SK-N-SH (cell line): ENCODE data around the gene TNFRSF14. TPM values are rescaled to one million over a fixed set of nuclear protein-coding genes. Genes with fewer than 3 reads are reported as not detected.
"Not testable (repeated sequence)": the region's sequence is repeated elsewhere in the genome, so short reads cannot be mapped to it uniquely, and the experiment has no call there.

Experiments
- CTCF ChIA-PET: fragments of 300-600, 350-600 bp; formaldehyde crosslinking; extraction: SDS; loops from one replicate; lab custom pipeline; 2021; lab: Yijun Ruan, JAX
- POLR2A ChIA-PET: fragments of 350-600 bp; sonication (Branson Sonifier 250); formaldehyde crosslinking; extraction: SDS; loops from one replicate; lab custom pipeline; 2020; ENCODE audit warnings: antibody characterized with exemption, inconsistent platforms; lab: Yijun Ruan, JAX
- DNase-seq: peaks from one replicate; pipeline ENCODE4 v3.0.0; 2012
- H2AFZ ChIP-seq: fragments of 200-600 bp; sonication (generic); 2 replicates; pipeline ENCODE4 v1.8.1; 2016; ENCODE audit warnings: antibody characterized with exemption, mild to moderate bottlenecking, low read depth
- H3F3A ChIP-seq: fragments of 200-600 bp; sonication (generic); replicated peaks from 2 replicates; pipeline ENCODE3; 2016; ENCODE audit warnings: antibody characterized with exemption, mild to moderate bottlenecking; ENCODE audit not compliant: insufficient read depth
- H3K27ac ChIP-seq, 2 experiments: fragments of 200-500 bp in 1 of 2; fragments of 200-600 bp in 1 of 2; sonication (Bioruptor generic) in 1 of 2; sonication (generic), shearing (Covaris generic) in 1 of 2; 2 replicates each; pipeline versions ENCODE4 v1.5.1 to v1.6.1; 2014 to 2016; ENCODE audit warnings: low read depth in 2 of 2, inconsistent platforms in 1 of 2, low read length in 1 of 2, mild to moderate bottlenecking in 1 of 2, mixed read lengths in 1 of 2
- H3K27me3 ChIP-seq: fragments of 200-600 bp; sonication (generic), shearing (Covaris generic); 2 replicates; pipeline ENCODE4 v1.6.1; 2016; ENCODE audit warnings: mixed run types; ENCODE audit not compliant: insufficient read depth
- H3K36me3 ChIP-seq, 2 experiments: fragments of 200-500 bp in 1 of 2; fragments of 200-600 bp in 1 of 2; sonication (Bioruptor generic) in 1 of 2; sonication (generic) in 1 of 2; replicated peaks in 1 of 2; 2 replicates each; pipeline versions ENCODE3 to v1.5.1; 2014 to 2016; ENCODE audit warnings: low read length in 1 of 2, mild to moderate bottlenecking in 1 of 2; ENCODE audit not compliant: insufficient read depth in 2 of 2, control insufficient read depth in 1 of 2
- H3K4me1 ChIP-seq, 2 experiments: fragments of 200-500 bp in 1 of 2; fragments of 200-600 bp in 1 of 2; sonication (Bioruptor generic) in 1 of 2; sonication (generic), shearing (Covaris generic) in 1 of 2; 2 replicates each; pipeline versions ENCODE4 v1.5.1 to v1.6.1; 2014 to 2016; ENCODE audit warnings: low read depth in 1 of 2, low read length in 1 of 2, mixed run types in 1 of 2; ENCODE audit not compliant: insufficient read depth in 2 of 2, control insufficient read depth in 1 of 2
- H3K4me2 ChIP-seq: fragments of 200-600 bp; sonication (generic), shearing (Covaris generic); 2 replicates; pipeline ENCODE4 v1.6.1; 2017; ENCODE audit warnings: mixed run types
- H3K4me3 ChIP-seq, 2 experiments: fragments of 200-500 bp in 1 of 2; fragments of 200-600 bp in 1 of 2; sonication (Bioruptor generic) in 1 of 2; sonication (generic), shearing (Covaris generic) in 1 of 2; 2 replicates each; pipeline versions ENCODE4 v1.5.1 to v1.8.1; 2014 to 2016; ENCODE audit warnings: low read depth in 2 of 2, inconsistent platforms in 1 of 2, low read length in 1 of 2, mild to moderate bottlenecking in 1 of 2, mixed read lengths in 1 of 2, moderate library complexity in 1 of 2
- H3K79me2 ChIP-seq: fragments of 200-600 bp; sonication (generic); 2 replicates; pipeline ENCODE4 v1.8.1; 2017; ENCODE audit warnings: mild to moderate bottlenecking; ENCODE audit not compliant: insufficient read depth
- H3K9ac ChIP-seq: fragments of 200-600 bp; sonication (generic); 2 replicates; pipeline ENCODE4 v1.6.1; 2017; ENCODE audit warnings: mixed run types
- H3K9me2 ChIP-seq: fragments of 200-600 bp; sonication (generic); 2 replicates; pipeline ENCODE4 v1.6.1; 2017; ENCODE audit warnings: mixed run types
- H3K9me3 ChIP-seq: fragments of 200-600 bp; sonication (generic); 2 replicates; pipeline ENCODE4 v1.6.1; 2017; ENCODE audit warnings: mixed run types, mild to moderate bottlenecking, moderate library complexity
- H4K20me1 ChIP-seq: fragments of 200-600 bp; sonication (generic); 2 replicates; pipeline ENCODE4 v1.6.1; 2017; ENCODE audit warnings: mild to moderate bottlenecking, mixed run types; ENCODE audit not compliant: insufficient read depth
- CHD2 ChIP-seq: fragments of 150-350 bp; IDR thresholded peaks from 2 replicates; pipeline ENCODE4 v1.6.1; 2018; ENCODE audit warnings: low read length; ENCODE audit not compliant: partially characterized antibody
- POLR2AphosphoS5 ChIP-seq: IDR thresholded peaks from 2 replicates; pipeline ENCODE4 v1.6.1; 2012; ENCODE audit warnings: low read depth, low read length
- REST ChIP-seq: IDR thresholded peaks from 2 replicates; pipeline ENCODE4 v1.6.1; 2012; ENCODE audit warnings: mild to moderate bottlenecking, low read depth, low read length, moderate library complexity
- RFX5 ChIP-seq: IDR thresholded peaks from 2 replicates; pipeline ENCODE4 v1.6.1; 2012; ENCODE audit warnings: mild to moderate bottlenecking, improper control_type of control experiment, low read length
- RXRA ChIP-seq: IDR thresholded peaks from 2 replicates; pipeline ENCODE4 v1.4.0; 2012; ENCODE audit warnings: low read depth, mild to moderate bottlenecking, borderline replicate concordance
- USF2 ChIP-seq: fragments of 150-350 bp; IDR thresholded peaks from 2 replicates; pipeline ENCODE4 v1.6.1; 2017; ENCODE audit warnings: antibody characterized with exemption, low read length, low read depth, borderline replicate concordance
- WGBS: methylation state at CpG from one replicate; pipeline ENCODE4 v1.1.6; 2017; ENCODE audit warnings: low lambda C conversion rate; 5-methylcytosine and 5-hydroxymethylcytosine counted together
- polyA plus RNA-seq, 3 experiments: library from polyadenylated mRNA; depleted of rRNA; stranded (reverse); fragments of >200 nt; gene quantifications; 2 replicates each; pipeline ENCODE4 v1.2.3, GENCODE V29; 2012

TNFRSF14 gene
- polyA plus RNA-seq, 1 of the 3 experiments (the other 2 are of a cell fraction) = 0.28 TPM

- Histone ChIP-seq H3K9me2 (no peaks in the 10 kb centered on the region), H3K4me3 (no peak overlapping the region), H3K36me3 (no peaks in the 10 kb centered on the region), H4K20me1 (no peaks in the 10 kb centered on the region), H2AFZ (no peak overlapping the region), H3K9ac (no peak overlapping the region), H3K4me1 (no peaks in the 10 kb centered on the region; a peak in 1 of 4 replicates), H3K9me3 (no peaks in the 10 kb centered on the region)
- no peak for DNase-seq
- 51% methylated on average over 11 of the region's 23 CpGs for WGBS
- no peak for TF ChIP-seq RXRA
- no peak for TF ChIP-seq POLR2AphosphoS5
- TF ChIP-seq, all 33 proteins: peak for 0
- no peak overlapping the region for H3K27ac ChIP-seq
- no peak overlapping the region for H3K4me2 ChIP-seq
- H3K79me2 ChIP-seq = no peaks in the 10 kb centered on the region
- ChIA-PET CTCF (no interaction called here), POLR2A (no interaction called here)
- H3F3A ChIP-seq = no peaks in the 10 kb centered on the region
- no peaks in the 10 kb centered on the region for H3K27me3 ChIP-seq
Observed at GRCh38 chr1:2575801-2576663, 19.9 kb downstream of the TNFRSF14 start.

DNA sequence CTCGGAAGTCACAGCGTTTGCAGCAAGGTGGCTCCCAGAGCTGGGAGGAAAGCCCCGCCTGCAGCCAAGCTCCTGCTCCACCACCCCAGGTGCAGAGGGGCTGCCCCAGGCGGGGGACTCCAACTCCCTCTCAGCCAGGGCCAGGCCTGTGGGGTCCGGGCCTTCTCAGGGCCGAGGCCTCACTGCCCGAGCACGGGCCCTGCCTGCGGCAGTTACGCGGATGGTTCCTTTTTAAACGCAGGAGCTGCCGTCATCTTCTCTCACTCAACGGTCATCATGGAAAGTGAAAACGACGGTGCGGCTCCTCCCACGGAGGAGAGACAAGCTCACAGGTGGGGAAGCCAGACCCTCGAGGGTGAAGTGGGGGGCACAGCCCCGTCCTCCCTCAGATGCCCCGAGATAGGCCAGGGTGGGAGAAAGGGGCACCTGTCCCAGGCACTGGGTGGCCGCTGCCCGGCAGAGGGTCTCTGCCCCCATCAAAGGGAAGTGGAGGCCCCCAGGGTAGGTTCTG is 21.4 kb downstream of the TNFRSF14 start:
- H2AFZ ChIP-seq, H3K9ac ChIP-seq, H3K27me3 ChIP-seq, H3K27ac ChIP-seq, CTCF ChIA-PET, H4K20me1 ChIP-seq, H3K9me2 ChIP-seq, H3K4me1 ChIP-seq, DNase-seq, H3K79me2 ChIP-seq, H3F3A ChIP-seq, H3K4me3 ChIP-seq, H3K9me3 ChIP-seq, H3K4me2 ChIP-seq, H3K36me3 ChIP-seq, POLR2A ChIA-PET: not testable (repeated sequence)
- 64% methylated on average over 7 of the region's 23 CpGs for WGBS

GRCh38 chr1:2578758-2579118 is 22.6 kb downstream of the TNFRSF14 start:
- ChIA-PET POLR2A (no interaction called here), CTCF (no interaction called here)
- peaks cover 0 to 3% of the 10 kb centered on the region in 2 experiments; a peak in 1 of 4 replicates for H3K4me1 ChIP-seq
- no peaks in the 10 kb centered on the region for H3K79me2 ChIP-seq
- no peak overlapping the region for H3K4me3 ChIP-seq
- H3F3A ChIP-seq = no peaks in the 10 kb centered on the region
- H3K9me3 ChIP-seq = no peaks in the 10 kb centered on the region
- DNase-seq = no peak
- H3K27ac ChIP-seq = no peak overlapping the region
- H3K4me2 ChIP-seq = no peak overlapping the region
- WGBS = 70% methylated on average over 4 of the region's 4 CpGs
- no peaks in the 10 kb centered on the region for H3K27me3 ChIP-seq
- TF ChIP-seq RFX5 = no peak
- TF ChIP-seq POLR2AphosphoS5 = no peak
- no peak for TF ChIP-seq CHD2
- no peak for TF ChIP-seq USF2
- TF ChIP-seq REST = no peak
- H4K20me1 ChIP-seq = no peaks in the 10 kb centered on the region
- H3K9me2 ChIP-seq = no peaks in the 10 kb centered on the region
- H3K9ac ChIP-seq = no peak overlapping the region
- H3K36me3 ChIP-seq = no peaks in the 10 kb centered on the region
- H2AFZ ChIP-seq = no peak overlapping the region
